Neural crest cell (in vitro differentiated cells): ENCODE results near the gene CCR4. TPM values are rescaled to one million over a fixed set of nuclear protein-coding genes. Genes with fewer than 3 reads are reported as not detected.

Source experiments
- DNase-seq: peaks from one replicate; pipeline ENCODE4 v3.0.0; 2021; ENCODE audit warnings: low read depth, mixed read lengths, low spot score
- H3K27ac Mint-ChIP-seq: one replicate; pipeline ENCODE4 v1.8.0; 2021; ENCODE audit warnings: mild to moderate bottlenecking, mixed read lengths; ENCODE audit not compliant: unreplicated experiment
- H3K27me3 Mint-ChIP-seq: 2 replicates; pipeline ENCODE4 v1.8.0; 2021; ENCODE audit warnings: low read depth, mild to moderate bottlenecking, mixed read lengths
- H3K36me3 Mint-ChIP-seq: 2 replicates; pipeline ENCODE4 v1.8.0; 2021; ENCODE audit warnings: low read depth, mild to moderate bottlenecking, mixed read lengths
- H3K4me1 Mint-ChIP-seq: 2 replicates; pipeline ENCODE4 v1.8.0; 2021; ENCODE audit warnings: mixed read lengths
- H3K4me3 Mint-ChIP-seq: one replicate; pipeline ENCODE4 v1.8.0; 2021; ENCODE audit warnings: mild to moderate bottlenecking, mixed read lengths
- H3K9me3 Mint-ChIP-seq: 2 replicates; pipeline ENCODE4 v1.8.0; 2021; ENCODE audit warnings: mixed read lengths
- CTCF ChIP-seq: fragments of 200-600 bp; sonication (generic); conservative IDR thresholded peaks from 2 replicates; pipeline ENCODE4 v1.5.0; 2021; ENCODE audit warnings: antibody characterized with exemption, mild to moderate bottlenecking
- total RNA-seq: library from RNA; stranded (reverse); gene quantifications from 2 replicates; pipeline ENCODE4 v1.2.1, GENCODE V29; 2021

Gene CCR4
- total RNA-seq, 1 donor from 2014 or later: not detected

- no peak overlapping the region for H3K27ac Mint-ChIP-seq
- no peak for TF ChIP-seq CTCF
- H3K9me3 Mint-ChIP-seq: no peaks in the 10 kb centered on the region
- no peaks in the 10 kb centered on the region for H3K27me3 Mint-ChIP-seq
- peaks cover 8% of the 10 kb centered on the region for H3K4me1 Mint-ChIP-seq
- H3K4me3 Mint-ChIP-seq: no peak overlapping the region
- DNase-seq: no peak
- H3K36me3 Mint-ChIP-seq: no peaks in the 10 kb centered on the region
Measured at GRCh38 chr3:32972482-32973146, 21.2 kb downstream of the CCR4 start.

- no peaks in the 10 kb centered on the region for H3K27me3 Mint-ChIP-seq
- no peak for DNase-seq
- TF ChIP-seq CTCF: no peak
- peaks cover 13% of the 10 kb centered on the region for H3K4me1 Mint-ChIP-seq
- H3K9me3 Mint-ChIP-seq: no peaks in the 10 kb centered on the region
- no peak overlapping the region for H3K4me3 Mint-ChIP-seq
- no peaks in the 10 kb centered on the region for H3K36me3 Mint-ChIP-seq
- H3K27ac Mint-ChIP-seq: no peak overlapping the region
Measured at GRCh38 chr3:32973982-32974381, 22.5 kb downstream of the CCR4 start.

- H3K4me1 Mint-ChIP-seq: peaks cover 13% of the 10 kb centered on the region
- DNase-seq: no peak
- no peaks in the 10 kb centered on the region for H3K36me3 Mint-ChIP-seq
- H3K27ac Mint-ChIP-seq: no peak overlapping the region
- no peak overlapping the region for H3K4me3 Mint-ChIP-seq
- H3K27me3 Mint-ChIP-seq: no peaks in the 10 kb centered on the region
- TF ChIP-seq CTCF: no peak
- H3K9me3 Mint-ChIP-seq: no peaks in the 10 kb centered on the region
Measured at GRCh38 chr3:32975891-32976595, 24.6 kb downstream of the CCR4 start.

- H3K36me3 Mint-ChIP-seq: peaks cover under 1% of the 10 kb centered on the region
- no peaks in the 10 kb centered on the region for H3K27me3 Mint-ChIP-seq
- H3K4me1 Mint-ChIP-seq: peaks cover 8% of the 10 kb centered on the region
- H3K27ac Mint-ChIP-seq: no peak overlapping the region
- DNase-seq: no peak
- H3K9me3 Mint-ChIP-seq: peaks cover under 1% of the 10 kb centered on the region
- no peak overlapping the region for H3K4me3 Mint-ChIP-seq
- no peak for TF ChIP-seq CTCF
Measured at GRCh38 chr3:32977861-32978260, 26.4 kb downstream of the CCR4 start.

GRCh38 chr3:32978331-32978730, 26.9 kb downstream of the CCR4 start:
- peaks cover 4% of the 10 kb centered on the region for H3K36me3 Mint-ChIP-seq

More at GRCh38 chr3:32978331-32978730, 26.9 kb downstream of the CCR4 start:
- Mint-ChIP-seq H3K9me3 (peaks cover 5% of the 10 kb centered on the region), H3K27ac (no peak overlapping the region), H3K4me1 (peaks cover 5% of the 10 kb centered on the region), H3K4me3 (no peak overlapping the region), H3K27me3 (no peaks in the 10 kb centered on the region)
- DNase-seq: no peak
- TF ChIP-seq CTCF: no peak
